HG03135 (cell line): ENCODE results near the gene FAAP24.
A peak's percentile ranks its signal among the peaks of the same experiment; 100 is the strongest.
"Not testable (repeated sequence)": the region's sequence is repeated elsewhere in the genome, so short reads cannot be mapped to it uniquely, and the experiment has no call there.

Source experiments
- ATAC-seq: cut with Tn5 transposase; IDR thresholded peaks from one replicate; pipeline ENCODE4 v1.9.1; 2021; ENCODE audit warnings: mild to moderate bottlenecking, moderate library complexity; ENCODE audit not compliant: unreplicated experiment

The FAAP24 gene

GRCh38 chr19:32971715-32972540 is at the start of gene FAAP24, which contains the start of gene CEP89:
FAAP24 (plus strand) TSS chr19:32972242; CDS start chr19:32973197, 955 bp downstream.
CEP89 (minus strand) TSS chr19:32971958; CDS start chr19:32971874, 84 bp downstream.
- ATAC-seq: peak; percentile 99

GRCh38 chr19:32924200-32924599 is 47.8 kb upstream of the FAAP24 start:
- no peak for ATAC-seq

- ATAC-seq: no peak
Measured at GRCh38 chr19:32928806-32929205, 43.2 kb upstream of the FAAP24 start.

GRCh38 chr19:32930567-32930966 is 41.5 kb upstream of the FAAP24 start:
- ATAC-seq: no peak

- ATAC-seq: no peak
Measured at GRCh38 chr19:32933571-32933970, 38.5 kb upstream of the FAAP24 start.

- no peak for ATAC-seq
Measured at GRCh38 chr19:32935629-32936028, 36.4 kb upstream of the FAAP24 start.

- ATAC-seq: no peak
Measured at GRCh38 chr19:32936065-32936464, 36.0 kb upstream of the FAAP24 start.

- not testable (repeated sequence) for ATAC-seq
Measured at GRCh38 chr19:32941273-32941672, 30.8 kb upstream of the FAAP24 start.

- no peak for ATAC-seq
Measured at GRCh38 chr19:32945260-32945659, 26.8 kb upstream of the FAAP24 start.

GRCh38 chr19:32966750-32967149 is 5.3 kb upstream of the FAAP24 start:
- no peak for ATAC-seq

GRCh38 chr19:32969549-32969948 is 2.5 kb upstream of the FAAP24 start:
- no peak for ATAC-seq

- no peak for ATAC-seq
Measured at GRCh38 chr19:32971012-32971595, 938 bp upstream of the FAAP24 start.

GRCh38 chr19:32976223-32976805 is 4.3 kb downstream of the FAAP24 start:
- ATAC-seq: no peak

- ATAC-seq: no peak
Measured at GRCh38 chr19:32977280-32977679, 5.2 kb downstream of the FAAP24 start.

- not testable (repeated sequence) for ATAC-seq
Measured at GRCh38 chr19:32977813-32978212, 5.8 kb downstream of the FAAP24 start.

- ATAC-seq: not testable (repeated sequence)
Measured at GRCh38 chr19:32979807-32980206, 7.8 kb downstream of the FAAP24 start.

- not testable (repeated sequence) for ATAC-seq
Measured at GRCh38 chr19:32982488-32982887, 10.4 kb downstream of the FAAP24 start.

- not testable (repeated sequence) for ATAC-seq
Measured at GRCh38 chr19:32988254-32988653, 16.2 kb downstream of the FAAP24 start.

GRCh38 chr19:32988724-32989123 is 16.7 kb downstream of the FAAP24 start:
- no peak for ATAC-seq

- ATAC-seq: not testable (repeated sequence)
Measured at GRCh38 chr19:32995966-32996365, 23.9 kb downstream of the FAAP24 start.

- ATAC-seq: not testable (repeated sequence)
Measured at GRCh38 chr19:32997061-32997464, 25.0 kb downstream of the FAAP24 start.
